M059J (cell line): ENCODE measurements around the gene RIPK1. TPM values are rescaled to one million over a fixed set of nuclear protein-coding genes. Genes with fewer than 3 reads are reported as not detected.
"Not testable (repeated sequence)": the region's sequence is repeated elsewhere in the genome, so short reads cannot be mapped to it uniquely, and the experiment has no call there.

Experiments used
- DNase-seq: peaks from one replicate; pipeline ENCODE4 v3.0.0-alpha.2; 2012; ENCODE audit warnings: low read depth
- total RNA-seq: library from RNA; depleted of rRNA; stranded (reverse); fragments of >200 nt; shearing (Covaris generic); gene quantifications from 2 replicates; pipeline ENCODE4 v1.2.3, GENCODE V29; 2014

RIPK1 gene
- total RNA-seq, 1 experiment from 2014 or later = 43.6 TPM

DNA sequence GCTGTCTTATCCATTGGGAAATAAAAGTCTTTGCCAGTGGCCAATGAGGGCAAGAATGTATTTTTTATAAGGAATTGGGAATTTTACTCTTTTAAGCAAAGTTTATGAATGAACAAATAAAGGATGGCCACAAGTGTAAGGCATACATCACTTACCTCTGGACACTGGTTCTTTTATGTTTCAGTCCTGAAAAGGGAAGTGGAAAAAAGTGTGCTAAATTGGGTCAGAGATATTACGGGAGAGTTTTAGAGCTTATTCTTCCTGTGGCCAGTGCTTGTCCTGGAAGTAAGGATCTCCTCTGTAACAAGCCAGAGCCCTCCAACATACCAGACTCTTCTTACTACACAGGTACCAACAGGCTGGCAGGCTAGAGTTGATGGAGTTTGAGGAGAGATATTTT is 22.5 kb upstream of the RIPK1 start:
- DNase-seq = no peak

DNA sequence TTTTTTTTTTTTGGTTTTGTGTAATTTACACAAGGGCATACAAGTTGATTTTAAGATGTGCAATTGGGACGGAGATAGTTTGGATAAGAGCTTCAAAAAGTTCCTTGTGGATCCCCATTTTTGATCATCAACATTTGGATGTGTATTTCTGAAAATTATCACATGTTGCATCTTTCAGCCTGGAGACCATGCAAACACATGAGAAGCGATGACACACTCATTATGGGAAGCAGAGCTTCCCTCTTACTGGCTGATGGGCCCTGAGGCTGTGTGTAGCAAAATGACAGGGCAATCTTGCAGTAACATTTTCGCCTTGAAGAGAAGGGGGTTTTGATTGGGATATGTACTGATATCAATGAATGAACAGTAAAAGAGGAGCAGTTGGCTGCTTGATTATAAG is 22.0 kb upstream of the RIPK1 start:
- no peak for DNase-seq

DNA sequence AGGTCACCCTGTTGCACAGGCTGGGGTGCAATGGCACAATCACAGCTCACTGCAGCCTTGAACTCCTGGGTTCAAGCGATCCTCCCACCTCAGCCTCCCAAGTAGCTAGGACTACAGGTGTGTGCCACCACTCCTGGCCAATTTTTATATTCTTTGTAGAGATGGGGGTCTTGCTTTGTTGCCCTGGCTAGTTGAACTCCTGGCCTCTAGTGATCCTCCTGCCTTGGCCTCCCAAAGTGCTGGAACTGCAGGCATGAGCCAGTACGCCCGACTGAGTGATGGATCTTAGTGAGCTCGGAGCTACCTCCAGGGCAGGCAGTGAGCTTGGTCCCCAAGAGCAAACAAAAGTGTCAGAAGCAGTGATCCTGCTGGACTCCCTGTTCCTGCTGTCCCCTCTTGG is 20.3 kb upstream of the RIPK1 start:
- DNase-seq = not testable (repeated sequence)

DNA sequence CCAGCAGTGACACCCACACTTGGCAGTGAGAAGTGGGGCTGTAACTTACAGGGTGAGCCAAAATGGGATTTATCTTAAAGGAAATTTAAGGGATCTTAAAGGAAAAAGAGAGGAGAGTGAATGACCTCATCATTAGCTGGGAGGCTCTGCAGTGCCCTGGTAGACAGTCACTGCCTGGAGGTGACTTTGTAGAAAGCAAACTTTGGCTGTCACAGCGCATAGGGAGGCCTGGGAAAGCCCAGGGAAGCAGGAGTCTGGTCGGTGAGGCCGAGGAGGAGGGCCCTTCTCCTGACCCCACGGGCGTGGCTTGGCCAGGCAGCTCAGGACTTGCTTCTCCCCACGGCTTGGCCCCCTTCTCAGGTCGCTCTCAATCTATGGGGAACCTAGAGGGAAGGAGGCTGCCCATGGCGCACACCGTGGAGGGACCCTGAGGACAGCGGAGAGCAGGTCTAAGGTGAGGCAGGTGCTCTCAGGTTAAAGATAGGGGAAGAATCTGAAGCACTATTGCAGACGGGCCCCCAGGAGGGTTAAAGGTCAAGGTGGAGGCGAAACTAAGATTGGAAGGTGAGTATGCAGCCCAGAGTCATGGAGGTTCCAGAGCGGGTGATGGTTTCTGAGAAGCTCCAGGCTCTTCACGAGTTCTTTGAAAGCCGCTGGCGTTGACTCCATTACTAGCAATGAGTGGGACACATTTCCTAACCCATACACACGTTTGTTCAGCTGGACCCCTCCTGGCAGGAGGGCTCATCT is 15.6 kb upstream of the RIPK1 start:
- DNase-seq = no peak

DNA sequence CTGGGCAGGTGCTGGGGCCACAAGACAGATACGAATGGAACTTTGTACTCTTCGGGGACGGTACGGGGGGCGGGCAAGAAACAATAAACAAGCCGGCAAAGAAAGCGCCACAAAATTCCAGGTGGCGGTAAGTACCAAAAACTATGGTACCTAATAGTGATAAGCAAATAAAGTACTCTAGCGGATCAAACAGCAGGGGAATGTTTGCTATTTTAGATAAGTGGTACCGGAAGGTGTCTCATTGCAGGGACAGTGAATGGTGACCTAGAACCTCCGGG is 15.1 kb upstream of the RIPK1 start:
- no peak for DNase-seq

DNA sequence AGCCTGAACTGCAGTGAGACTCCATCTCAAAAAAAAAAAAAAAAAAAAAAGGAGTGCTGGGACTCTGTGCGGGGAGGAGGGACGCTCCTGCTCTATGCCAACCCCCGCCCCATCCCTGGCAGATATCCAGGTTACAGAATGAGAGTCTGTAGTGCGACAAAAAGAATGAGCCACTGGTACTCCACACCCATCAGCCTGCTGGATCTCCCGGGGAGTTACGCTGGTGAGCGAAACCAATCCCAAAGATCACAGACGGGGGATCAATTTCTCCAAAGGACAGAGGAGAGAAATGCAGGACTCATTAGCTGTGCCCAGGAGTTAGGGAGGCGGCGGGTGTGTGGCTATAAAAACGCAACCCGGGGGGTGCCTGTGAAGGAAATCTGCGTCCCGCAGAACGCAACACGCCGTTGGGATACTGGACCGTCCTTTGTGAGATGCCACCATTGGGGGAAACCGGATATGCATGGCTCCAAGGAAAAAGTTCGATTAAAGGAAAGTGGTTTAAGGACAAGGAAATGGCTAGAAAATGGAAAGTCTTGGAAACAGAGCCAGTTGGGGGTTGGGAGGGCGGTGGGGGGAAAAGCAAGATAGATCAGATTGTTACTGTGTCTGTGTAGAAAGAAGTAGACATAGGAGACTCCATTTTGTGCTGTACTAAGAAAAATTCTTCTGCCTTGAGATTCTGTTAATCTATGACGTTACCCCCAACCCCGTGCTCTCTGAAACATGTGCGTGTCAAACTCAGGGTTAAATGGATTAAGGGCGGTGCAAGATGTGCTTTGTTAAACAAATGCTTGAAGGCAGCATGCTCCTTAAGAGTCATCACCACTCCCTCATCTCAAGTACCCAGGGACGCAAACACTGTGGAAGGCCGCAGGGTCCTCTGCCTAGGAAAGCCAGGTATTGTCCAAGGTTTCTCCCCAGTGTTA is 13.8 kb upstream of the RIPK1 start:
- DNase-seq = peak; percentile 56

DNA sequence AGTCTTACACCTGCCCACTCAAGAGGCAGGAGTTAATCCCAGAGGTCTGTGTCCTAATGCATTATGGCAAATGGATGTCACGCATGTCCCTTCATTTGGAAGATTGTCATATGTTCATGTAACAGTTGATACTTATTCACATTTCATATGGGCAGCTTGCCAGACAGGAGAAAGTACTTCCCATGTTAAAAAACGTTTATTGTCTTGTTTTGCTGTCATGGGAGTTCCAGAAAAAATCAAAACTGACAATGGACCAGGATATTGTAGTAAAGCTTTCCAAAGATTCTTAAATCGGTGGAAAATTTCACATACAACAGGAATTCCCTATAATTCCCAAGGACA is 13.2 kb upstream of the RIPK1 start:
- not testable (repeated sequence) for DNase-seq

DNA sequence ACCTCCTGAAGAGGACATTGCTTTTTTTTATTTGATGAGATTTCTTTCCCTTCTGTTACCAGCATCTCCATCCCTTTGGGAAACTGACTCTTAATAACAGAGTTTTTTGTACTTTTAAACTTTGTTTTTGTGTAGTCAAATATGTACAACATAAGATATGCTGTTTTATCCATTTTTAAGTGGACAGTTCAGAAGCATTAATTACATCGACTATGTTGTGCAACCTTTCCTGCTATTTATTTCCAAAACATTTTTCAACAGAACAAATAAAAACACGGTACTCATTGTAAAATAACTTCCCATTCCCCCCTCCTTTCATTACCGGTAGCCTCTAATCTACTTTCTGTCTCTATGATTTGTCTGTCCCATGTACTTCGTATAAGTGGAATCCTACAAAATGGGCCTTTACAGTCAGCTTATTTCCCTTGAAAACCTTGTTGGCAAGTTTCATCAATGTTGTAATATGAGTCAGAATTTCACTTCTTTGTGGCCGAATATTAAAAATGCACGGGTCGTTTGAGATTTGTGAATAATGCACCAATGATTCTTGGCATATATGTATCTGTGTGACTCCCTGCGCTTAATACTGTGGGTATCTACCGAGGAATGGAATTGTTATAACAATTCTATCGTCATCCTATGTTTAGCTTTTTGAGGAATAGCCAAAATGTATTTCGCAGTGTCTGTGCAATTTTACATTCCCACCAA is 11.1 kb upstream of the RIPK1 start:
- no peak for DNase-seq

DNA sequence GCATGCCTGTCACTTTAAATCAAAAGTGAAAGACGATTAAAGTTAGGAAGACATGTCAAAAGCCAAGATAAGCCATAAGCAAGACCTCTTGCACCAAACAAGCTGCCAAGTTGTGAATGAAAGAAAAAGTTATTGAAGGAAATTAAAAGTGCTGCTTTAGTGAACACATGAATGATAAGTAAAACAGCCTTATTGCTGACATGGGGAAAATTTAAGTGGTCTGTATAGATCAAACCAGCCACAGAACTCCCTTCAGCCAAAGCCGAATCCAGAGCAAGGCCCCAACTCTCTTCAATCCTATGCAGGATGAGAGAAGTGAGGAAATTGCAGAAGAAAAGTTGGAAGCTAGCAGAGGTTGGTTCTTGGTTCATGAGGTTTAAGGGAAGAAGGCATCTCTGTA is 9.3 kb upstream of the RIPK1 start:
- no peak for DNase-seq

DNA sequence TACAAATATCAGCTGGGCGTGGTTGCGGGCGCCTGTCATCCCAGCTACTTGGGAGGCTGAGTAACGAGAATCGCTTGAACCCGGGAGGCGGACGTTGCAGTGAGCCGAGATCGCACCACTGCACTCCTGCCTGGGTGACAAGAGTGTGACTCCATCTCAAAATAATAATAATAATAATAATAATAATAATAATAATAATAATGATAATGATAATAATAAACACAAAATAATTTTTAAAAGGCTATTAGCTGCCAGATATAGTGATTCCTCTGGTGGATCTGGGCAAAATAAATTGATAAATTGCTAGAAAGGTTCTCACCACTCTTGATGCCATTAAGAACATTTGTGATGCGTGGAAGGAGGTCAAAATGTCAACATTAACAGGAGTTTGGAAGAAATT is 8.2 kb upstream of the RIPK1 start:
- DNase-seq = not testable (repeated sequence)

DNA sequence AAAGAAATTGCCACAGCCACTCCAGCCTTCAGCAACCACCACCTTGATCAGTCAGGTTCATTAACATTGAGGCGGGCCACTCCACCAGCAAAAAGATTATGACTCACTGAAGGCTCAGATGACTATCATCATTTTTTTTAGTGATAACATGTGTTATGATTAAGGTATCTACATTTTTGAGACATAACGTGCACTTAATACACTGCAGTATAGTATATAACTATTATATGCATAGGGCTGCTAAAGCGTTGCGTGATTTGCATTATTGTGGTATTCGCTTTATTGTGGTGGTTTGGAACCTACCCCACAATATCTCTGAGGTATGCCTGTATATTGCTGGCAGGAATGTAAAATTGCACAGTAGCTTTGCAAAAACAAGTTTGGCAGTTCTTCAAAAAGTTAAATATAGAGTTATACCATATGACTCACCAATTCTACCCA is 6.8 kb upstream of the RIPK1 start:
- peak; percentile 79 for DNase-seq

DNA sequence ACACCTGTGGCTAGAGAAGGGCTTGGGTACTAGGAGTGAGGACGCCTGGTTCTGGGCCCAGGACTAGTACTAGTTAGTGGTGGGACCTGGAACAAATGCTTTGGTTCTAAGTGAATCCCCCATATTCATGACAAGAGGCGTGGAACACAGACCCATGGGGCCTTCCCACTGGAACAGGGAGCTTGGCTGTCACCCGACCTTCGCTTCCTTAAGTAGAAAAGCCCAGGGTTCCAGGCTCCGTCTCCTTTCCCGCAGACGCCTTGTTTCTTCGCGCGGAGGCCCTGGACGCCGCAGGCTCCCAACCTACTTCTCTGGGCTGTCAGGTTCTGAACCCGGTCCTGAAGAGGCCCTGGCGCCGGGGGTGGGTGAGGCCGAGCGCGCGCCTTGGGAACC is 5.0 kb upstream of the RIPK1 start:
- not testable (repeated sequence) for DNase-seq

DNA sequence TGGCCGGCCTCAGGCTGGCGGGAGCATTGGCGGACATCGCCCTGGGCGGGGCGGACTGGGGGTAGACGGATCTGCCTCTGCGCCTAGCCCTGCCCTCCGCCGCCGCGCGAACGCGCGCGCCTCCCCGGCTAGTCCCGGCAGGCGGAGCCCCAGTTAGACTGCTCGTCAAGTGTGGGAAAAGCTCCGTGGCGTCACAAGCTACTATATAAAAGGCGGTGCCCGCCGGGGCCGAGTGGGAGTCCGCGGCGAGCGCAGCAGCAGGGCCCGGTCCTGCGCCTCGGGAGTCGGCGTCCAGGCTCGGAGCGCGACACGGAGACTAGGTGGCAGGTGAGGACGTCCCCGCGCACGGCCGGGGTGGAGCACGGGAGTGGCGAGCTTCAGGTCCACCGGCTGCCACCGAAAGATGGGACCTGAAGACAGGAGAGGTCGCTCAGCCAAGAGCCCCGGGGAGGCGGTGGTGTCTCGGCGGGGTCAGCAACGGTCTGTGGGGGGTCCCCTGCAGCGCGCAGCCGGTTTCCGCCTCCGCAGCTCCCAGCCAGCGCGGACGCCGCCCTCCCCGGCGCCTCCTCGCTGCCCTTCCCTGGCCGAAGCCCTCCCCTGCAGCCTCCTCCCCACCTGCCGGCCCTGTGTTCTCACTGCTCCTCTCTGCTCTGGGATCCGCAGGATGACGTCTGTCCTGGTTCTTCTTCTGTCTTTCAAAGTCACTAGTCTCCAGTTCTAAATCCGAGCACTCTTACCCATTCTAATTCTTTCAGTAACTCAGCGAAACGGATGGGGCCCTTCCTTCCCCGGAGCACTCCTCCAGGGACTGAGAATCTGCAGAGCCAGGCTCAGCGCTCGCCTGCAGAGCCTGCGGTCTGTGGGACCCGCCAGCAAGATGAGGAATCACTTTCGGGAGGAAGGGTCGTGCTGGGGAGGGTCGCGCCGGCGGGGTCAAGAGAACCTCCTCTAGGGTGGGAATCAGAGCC is 4.3 kb upstream of the RIPK1 start:
- DNase-seq = peak; percentile 95

DNA sequence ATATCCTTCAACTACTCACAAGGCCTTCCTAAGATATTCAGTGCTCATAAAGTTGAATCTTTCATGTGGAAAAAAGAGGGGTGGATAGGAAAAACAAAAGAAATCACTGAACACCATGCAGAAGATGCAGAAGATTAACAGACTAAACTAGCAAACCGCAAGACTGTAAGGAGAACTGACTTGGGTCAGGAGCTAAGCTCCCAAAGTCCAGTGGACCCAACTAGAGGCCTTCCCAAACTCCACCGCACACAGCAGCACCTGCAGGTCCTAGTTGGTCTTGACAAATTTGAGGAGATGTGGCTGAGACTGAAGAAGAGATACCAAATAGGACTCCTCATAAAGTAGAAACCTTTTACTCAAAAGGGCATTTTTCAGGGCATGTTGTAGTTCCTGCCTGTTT is 3.3 kb downstream of the RIPK1 start:
- no peak for DNase-seq

DNA sequence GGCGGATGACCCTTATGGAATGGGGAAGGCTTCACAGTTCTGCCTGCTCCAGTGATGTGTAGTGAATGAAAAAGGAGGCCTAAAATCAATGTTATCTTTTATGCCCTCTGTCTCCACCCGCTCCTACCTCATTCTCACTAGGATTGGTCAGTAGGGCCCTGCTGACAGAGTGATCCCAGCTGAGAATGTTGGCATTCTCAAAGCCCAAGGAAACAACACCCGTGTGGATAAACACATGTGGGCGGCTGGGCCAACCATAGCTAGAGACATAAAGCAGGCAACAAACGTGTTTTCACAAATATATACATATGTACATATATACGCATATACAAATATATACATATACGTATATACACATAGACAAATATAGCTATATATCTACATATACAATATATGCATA is 4.5 kb downstream of the RIPK1 start:
- no peak for DNase-seq

DNA sequence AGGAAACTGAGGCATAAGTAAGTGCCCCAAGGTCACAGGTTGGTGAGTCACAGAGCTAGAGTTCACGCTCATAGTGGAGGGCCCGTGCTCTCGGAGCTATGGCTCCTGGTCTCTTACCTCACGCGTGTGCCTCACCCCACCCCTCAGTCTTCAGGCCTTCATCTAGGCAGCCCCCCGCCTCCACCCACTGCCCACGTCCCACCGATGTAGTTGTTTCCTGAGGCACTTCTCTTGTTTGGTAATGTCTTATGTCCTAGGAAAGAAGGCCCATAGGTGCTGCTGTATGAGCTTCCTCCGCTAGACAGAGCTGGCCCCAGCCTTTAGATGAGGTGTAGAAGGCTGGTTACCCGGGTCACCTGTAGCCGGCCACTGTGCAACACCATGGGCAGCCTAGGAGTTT is 5.1 kb downstream of the RIPK1 start:
- DNase-seq = no peak

DNA sequence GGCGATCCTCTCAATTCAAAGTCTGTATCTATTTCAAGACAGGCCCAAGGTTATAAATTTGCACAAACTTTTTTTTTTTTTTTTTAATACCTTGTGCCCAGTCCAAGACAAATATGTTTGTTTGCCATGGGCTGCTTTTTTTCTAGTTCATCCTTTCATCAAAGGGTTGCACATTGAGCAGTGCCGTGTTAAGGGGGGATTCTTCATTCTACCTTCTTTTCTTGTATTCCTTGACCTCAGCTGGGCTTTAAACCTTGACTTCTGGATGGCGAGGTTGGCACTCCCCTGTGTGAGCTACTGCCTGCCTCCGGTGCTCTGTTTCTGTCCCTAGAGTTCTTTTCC is 7.4 kb downstream of the RIPK1 start:
- no peak for DNase-seq

DNA sequence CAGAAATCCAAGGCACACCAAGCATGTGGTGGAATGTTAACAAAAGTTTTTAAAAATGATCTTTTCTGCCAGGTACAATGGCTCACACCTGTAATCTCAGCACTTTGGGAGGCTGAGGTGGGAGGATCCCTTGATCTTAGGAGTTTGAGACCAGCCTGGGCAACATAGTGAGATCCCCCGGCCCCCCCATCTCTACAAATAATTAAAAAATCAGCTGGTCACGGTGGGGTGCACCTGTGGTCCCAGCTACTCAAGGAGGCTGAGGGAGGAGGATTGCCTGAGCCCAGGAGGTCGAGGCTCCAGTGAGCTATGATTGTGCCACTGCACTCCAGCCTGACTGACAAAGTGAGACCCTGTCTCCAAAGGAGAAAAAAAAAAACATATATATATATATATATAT is 8.0 kb downstream of the RIPK1 start:
- no peak for DNase-seq

DNA sequence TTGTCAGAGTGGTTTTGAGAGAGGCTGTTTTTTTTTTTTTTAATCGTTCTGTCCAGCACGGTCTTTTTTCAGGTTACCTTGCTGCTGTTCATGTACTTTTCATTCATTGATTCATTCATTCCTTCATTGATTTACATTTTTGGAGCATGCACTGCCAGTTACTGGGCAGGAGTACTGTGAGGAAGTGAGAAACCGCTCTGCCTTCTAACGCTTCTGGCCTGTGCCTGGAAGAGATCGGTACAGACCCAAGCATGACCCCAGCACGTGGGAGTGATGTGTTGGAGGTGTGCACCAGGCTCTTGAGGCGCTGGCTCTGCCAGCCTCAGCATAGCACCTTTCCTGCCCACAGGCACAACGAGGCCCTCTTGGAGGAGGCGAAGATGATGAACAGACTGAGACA is 9.1 kb downstream of the RIPK1 start:
- no peak for DNase-seq

DNA sequence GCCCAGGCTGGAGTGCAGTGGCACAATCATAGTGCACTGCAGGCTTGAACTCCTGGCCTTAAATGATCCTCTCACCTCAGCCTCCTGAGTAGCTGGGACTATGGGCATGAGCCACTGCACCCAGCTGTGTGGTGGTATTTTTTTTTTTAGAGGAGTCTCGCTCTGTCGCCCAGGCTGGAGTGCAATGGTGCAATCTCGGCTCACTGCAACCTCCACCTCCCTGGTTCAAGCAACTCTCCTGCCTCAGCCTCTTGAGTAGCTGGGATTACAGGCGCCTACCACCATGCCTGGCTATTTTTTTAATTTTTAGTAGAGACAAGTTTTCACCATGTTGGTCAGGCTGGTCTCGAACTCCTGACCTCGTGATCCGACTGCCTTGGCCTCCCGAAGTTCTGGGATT is 10.7 kb downstream of the RIPK1 start:
- not testable (repeated sequence) for DNase-seq

DNA sequence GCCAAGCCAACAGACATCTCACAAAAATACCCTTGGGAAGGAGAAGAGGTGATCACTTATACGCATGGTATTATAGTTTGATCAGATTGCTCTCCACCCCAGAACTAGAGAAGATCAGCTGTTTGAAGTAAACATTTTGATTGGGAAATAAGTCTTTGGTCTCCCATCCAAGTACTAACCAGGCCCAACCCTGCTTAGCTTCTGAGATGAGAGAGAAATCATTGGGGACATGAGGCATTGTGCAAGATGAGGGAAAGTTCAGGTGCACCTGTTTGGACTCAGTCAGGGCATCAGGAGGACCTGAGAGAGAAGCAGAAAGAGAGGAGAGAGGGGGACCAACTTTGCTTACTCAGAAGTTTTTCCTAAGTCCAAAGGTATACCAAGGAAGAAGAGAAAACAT is 11.4 kb downstream of the RIPK1 start:
- no peak for DNase-seq

DNA sequence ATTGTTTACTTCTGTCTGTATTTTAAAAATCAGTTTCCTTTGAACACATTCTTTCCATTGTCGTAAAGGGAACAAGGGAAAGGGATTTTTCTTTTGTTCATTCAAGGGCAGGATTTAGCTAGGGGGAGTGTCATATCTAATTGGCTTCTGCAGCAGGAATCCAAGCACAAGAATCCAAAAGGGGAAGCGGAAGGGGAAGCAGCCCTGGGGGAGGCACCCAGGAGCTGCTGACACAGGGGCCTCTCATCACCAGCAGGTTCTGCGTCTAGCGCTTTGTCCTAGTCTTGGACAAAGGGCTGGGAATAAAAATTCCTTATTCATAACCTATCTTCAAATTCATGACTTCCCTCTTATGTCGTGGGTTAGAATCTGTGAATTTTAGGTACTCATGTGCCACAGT is 13.7 kb downstream of the RIPK1 start:
- DNase-seq = no peak
